Measurements from ENCODE around the gene KLHDC3.

The KLHDC3 gene

GRCh38 chr6:43013843-43014433 is at the start of gene KLHDC3, which contains the start of gene MEA1:
KLHDC3 (plus strand) TSS chr6:43014249; CDS start chr6:43017193, 2,944 bp downstream.
MEA1 (minus strand) TSS chr6:43013946; CDS start chr6:43013813, 133 bp downstream.
- no peaks in the 10 kb centered on the region for H3K9me3 ChIP-seq
- DNase-seq: peak; percentile 99 to 100
- H3K27ac ChIP-seq: peak within 1 kb of the TSS; percentile 86 to 89
- H3K27me3 ChIP-seq: no peaks in the 10 kb centered on the region
- TF ChIP-seq CTCF (IDR thresholded peaks at IDR 0.05): no peak
- H3K4me1 ChIP-seq: peaks cover 0 to 49% (median 41%) of the 10 kb centered on the region in 4 donors
- peaks cover 33 to 53% (median 47%) of the 10 kb centered on the region in 3 donors for H3K36me3 ChIP-seq
- intact Hi-C loops (cut with DNase I; ENCODE audit: low total_unique reads): loop anchor here (5.0 kb wide), 3 partner anchors 38 to 108 kb away; partner anchors contain the start of genes CNPY3 and CUL7
- H3K4me3 ChIP-seq: peak within 1 kb of the TSS; percentile 71 to 83

- no peaks in the 10 kb centered on the region for H3K9me3 ChIP-seq
- peaks cover 42 to 84% (median 67%) of the 10 kb centered on the region in 3 donors for H3K36me3 ChIP-seq
- intact Hi-C loops (cut with DNase I; ENCODE audit: low total_unique reads): no loop called here
- H3K27me3 ChIP-seq: no peaks in the 10 kb centered on the region
- no peak overlapping the region for H3K27ac ChIP-seq
- no peaks in the 10 kb centered on the region for H3K4me1 ChIP-seq
- no peak for TF ChIP-seq CTCF (IDR thresholded peaks at IDR 0.05)
- no peak overlapping the region for H3K4me3 ChIP-seq
- DNase-seq: no peak
These were observed 47.5 kb upstream of the KLHDC3 start for GRCh38 chr6:42966571-42966970.

- no peak for DNase-seq
- TF ChIP-seq CTCF (IDR thresholded peaks at IDR 0.05): no peak
- Histone ChIP-seq H3K27ac (no peak overlapping the region), H3K9me3 (no peaks in the 10 kb centered on the region), H3K27me3 (no peaks in the 10 kb centered on the region), H3K4me3 (no peak overlapping the region), H3K4me1 (no peaks in the 10 kb centered on the region), H3K36me3 (peaks cover 42 to 80% (median 71%) of the 10 kb centered on the region in 3 donors)
- intact Hi-C loops (cut with DNase I; ENCODE audit: low total_unique reads): no loop called here
These were observed 46.8 kb upstream of the KLHDC3 start for GRCh38 chr6:42967228-42967627.

- Histone ChIP-seq H3K4me1 (no peaks in the 10 kb centered on the region), H3K9me3 (no peaks in the 10 kb centered on the region), H3K27ac (no peak overlapping the region), H3K27me3 (no peaks in the 10 kb centered on the region), H3K36me3 (peaks cover 42 to 70% (median 70%) of the 10 kb centered on the region in 3 donors), H3K4me3 (no peak overlapping the region)
- no peak for TF ChIP-seq CTCF (IDR thresholded peaks at IDR 0.05)
- DNase-seq: no peak
- intact Hi-C loops (cut with DNase I; ENCODE audit: low total_unique reads): no loop called here
These were observed 45.8 kb upstream of the KLHDC3 start for GRCh38 chr6:42968126-42968701.

- Histone ChIP-seq H3K9me3 (no peaks in the 10 kb centered on the region), H3K36me3 (peaks cover 42 to 68% (median 65%) of the 10 kb centered on the region in 3 donors), H3K27ac (no peak overlapping the region), H3K4me3 (no peak overlapping the region), H3K27me3 (no peaks in the 10 kb centered on the region), H3K4me1 (no peaks in the 10 kb centered on the region)
- no peak for DNase-seq
- TF ChIP-seq CTCF (IDR thresholded peaks at IDR 0.05): no peak
- intact Hi-C loops (cut with DNase I; ENCODE audit: low total_unique reads): no loop called here
These were observed 45.3 kb upstream of the KLHDC3 start for GRCh38 chr6:42968783-42969182.

Data from tibial artery (tissue), 4 donors.